ENCODE data around the gene RAB5B.

The RAB5B gene

DNA sequence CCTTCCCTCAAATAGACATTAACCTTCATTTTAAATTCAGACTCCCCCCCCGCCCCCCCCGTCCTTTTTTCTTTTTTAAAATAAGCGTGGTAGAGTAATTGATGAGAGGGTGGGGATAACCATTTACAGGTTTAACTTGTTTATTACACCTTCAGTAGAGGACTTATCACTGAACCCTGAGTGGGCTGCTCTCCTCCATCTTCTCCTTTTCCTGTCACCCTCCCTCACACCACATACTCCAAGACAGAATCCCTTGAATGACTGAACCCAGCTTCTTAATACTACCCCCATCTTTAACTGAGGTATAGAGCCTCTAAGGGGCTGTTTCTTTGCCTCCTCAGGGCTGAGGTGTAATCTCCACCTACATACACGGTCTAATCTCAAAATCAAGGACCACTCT lies 43.3 kb downstream of the RAB5B start:
- TF ChIP-seq, protein P1, sequence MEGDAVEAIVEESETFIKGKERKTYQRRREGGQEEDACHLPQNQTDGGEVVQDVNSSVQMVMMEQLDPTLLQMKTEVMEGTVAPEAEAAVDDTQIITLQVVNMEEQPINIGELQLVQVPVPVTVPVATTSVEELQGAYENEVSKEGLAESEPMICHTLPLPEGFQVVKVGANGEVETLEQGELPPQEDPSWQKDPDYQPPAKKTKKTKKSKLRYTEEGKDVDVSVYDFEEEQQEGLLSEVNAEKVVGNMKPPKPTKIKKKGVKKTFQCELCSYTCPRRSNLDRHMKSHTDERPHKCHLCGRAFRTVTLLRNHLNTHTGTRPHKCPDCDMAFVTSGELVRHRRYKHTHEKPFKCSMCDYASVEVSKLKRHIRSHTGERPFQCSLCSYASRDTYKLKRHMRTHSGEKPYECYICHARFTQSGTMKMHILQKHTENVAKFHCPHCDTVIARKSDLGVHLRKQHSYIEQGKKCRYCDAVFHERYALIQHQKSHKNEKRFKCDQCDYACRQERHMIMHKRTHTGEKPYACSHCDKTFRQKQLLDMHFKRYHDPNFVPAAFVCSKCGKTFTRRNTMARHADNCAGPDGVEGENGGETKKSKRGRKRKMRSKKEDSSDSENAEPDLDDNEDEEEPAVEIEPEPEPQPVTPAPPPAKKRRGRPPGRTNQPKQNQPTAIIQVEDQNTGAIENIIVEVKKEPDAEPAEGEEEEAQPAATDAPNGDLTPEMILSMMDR (IDR thresholded peaks at IDR 0.05; ENCODE audit: low read length, missing control alignments): no peak
- DNase-seq (ENCODE audit: low read depth): no peak
- H3K4me3 ChIP-seq (replicated peaks; ENCODE audit: low read depth, low read length): no peak overlapping the region

DNA sequence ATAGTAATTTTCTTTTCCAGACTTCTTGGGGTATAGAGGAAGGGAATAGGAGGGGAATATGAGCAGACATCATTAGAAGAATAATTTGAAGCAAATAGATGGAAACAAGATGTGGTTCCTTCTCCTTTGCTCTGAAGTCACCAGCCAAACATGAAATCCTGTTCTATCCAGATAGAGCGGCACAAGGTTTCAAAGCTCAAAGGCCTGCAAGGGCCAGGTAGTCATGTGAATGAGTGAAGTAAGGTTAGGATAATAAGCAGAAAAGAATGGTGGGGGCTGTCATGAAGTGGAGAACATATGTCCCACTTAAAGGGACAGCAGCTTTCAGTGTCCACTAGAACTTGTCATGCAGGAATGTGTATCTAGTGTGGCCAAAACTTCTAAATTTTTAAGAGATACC lies 44.5 kb downstream of the RAB5B start:
- DNase-seq (ENCODE audit: low read depth): no peak
- H3K4me3 ChIP-seq (replicated peaks; ENCODE audit: low read depth, low read length): no peak overlapping the region
- TF ChIP-seq, protein P1 (IDR thresholded peaks at IDR 0.05; ENCODE audit: low read length, missing control alignments): no peak

DNA sequence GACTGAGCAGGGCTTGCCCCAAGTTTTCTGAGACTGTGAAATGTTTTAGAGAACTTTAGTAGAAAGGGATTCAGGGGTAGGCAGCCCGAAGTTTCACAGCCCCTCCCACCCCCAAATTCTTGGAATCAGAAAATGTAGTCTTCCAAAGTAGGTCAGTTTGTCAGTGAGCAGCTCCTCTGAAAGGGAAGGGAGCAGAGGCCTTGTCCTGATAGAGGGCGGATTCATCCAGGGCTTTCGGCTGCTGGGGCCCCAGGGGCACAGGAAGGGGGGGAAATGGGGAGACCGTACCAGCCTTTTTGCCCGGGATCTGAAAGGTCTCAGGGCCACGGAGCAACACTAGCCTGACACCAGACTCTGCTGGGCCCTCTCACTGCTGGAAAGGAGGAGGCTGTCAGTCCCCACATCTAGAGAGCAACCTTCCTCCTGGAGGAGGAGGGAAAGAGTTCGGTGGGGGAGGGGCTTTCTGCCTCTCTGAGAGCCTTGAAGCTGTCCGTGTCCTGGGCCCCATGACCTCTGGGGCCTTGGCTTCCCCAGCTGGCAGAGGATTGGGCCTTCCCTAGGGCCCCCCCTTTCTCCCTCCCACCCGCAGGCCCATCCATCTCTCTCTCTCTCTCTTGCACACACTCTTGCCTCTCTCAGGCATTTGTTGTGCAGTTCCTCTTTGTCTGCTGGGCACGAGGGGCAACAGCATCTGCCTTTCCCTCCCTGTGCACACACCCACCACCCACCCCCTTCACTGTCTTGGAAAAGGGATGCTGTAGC lies 46.7 kb downstream of the RAB5B start, which contains the start of gene IKZF4:
Gene IKZF4 (plus strand): TSS at position 621 of the 762 bp plus-strand sequence. CDS start 451 bp downstream, outside the sequence.
- DNase-seq (ENCODE audit: low read depth): peak; percentile 64
- peak within 1 kb of the TSS; percentile 36 for H3K4me3 ChIP-seq (replicated peaks; ENCODE audit: low read depth, low read length)
- TF ChIP-seq, protein P1 (IDR thresholded peaks at IDR 0.05; ENCODE audit: low read length, missing control alignments): no peak

DNA sequence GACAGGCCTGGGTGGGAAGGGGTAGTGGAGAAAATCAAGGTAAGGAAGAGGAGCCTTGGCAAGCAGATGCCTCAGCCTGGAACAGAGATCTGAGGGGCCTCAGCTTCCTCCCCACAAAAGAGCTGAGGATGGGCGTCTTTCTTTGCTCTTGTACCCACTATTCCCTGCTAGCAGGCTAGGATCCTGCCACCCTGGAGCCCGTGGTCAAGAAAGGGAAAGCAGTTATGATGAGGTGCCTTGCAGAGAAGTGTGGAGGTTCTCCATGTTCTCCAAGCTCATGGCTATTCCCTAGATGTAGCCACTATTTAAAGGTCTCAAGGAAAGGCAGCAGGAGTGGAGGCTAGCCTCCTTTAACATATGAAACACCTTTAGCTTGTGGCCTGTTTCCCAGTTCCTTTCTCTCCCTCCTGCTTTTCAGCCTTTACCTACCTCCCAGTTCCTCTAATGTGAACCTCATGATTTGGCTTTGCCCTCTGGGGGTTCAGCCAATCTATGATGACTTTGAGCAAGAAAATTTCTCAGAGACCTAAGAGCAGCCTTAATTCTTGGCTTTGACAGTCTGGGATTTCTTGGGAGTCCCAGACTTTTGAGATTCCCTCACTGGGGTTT lies 48.1 kb downstream of the RAB5B start:
- TF ChIP-seq, protein P1 (IDR thresholded peaks at IDR 0.05; ENCODE audit: low read length, missing control alignments): no peak
- no peak for DNase-seq (ENCODE audit: low read depth)
- H3K4me3 ChIP-seq (replicated peaks; ENCODE audit: low read depth, low read length): peak overlapping the region; percentile 36

DNA sequence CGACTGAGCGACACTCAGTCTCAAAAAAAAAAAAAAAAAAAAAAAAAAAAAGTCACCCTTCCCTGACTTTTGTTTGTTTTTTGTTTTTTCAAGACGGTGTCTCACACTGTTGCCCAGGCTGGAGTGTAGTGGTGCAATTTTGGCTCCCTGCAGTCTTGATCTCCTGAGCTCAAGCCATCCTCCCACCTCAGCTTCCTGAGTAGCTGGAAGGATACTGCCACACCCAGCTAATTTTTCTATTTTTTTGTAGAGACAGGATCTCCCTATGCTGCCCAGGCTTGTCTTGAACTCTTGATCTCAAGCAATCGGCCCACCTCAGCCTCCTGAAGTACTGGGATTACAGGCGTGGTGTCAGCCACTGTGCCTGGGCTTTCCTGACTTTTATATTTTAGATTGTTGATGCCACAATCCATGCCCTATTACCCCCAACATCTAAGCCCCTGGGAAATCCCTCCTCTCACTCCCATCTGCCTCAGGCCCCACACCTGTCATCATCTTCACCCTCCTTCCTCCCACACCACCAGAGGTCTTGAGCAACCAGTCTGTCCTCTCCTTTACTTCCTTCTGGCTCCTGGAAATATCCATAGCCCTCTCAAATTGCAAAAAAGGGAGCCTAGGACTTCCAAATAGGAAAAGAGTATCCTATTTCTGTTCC lies 54.8 kb downstream of the RAB5B start:
- TF ChIP-seq, protein P1 (IDR thresholded peaks at IDR 0.05; ENCODE audit: low read length, missing control alignments): no peak
- H3K4me3 ChIP-seq (replicated peaks; ENCODE audit: low read depth, low read length): no peak overlapping the region
- DNase-seq (ENCODE audit: low read depth): peak; percentile 48

DNA sequence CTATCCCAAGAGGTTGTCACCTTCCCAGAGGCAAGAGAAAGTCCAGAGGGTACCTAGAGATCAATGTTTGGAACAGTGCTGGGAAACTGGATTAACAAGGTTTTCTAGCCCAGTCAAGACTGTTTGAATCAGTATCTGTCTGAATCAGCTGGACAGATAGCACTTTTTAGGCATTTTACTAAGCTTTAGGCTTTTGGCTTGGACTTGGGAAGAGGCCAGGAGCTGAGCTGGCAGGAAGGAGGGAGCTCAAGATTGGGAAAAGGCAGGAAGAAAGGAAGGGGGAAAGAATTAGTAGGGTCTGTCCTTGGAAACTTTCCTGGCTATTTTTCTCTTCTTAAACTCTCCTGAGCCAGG lies 55.3 kb downstream of the RAB5B start:
- TF ChIP-seq, protein P1 (IDR thresholded peaks at IDR 0.05; ENCODE audit: low read length, missing control alignments): no peak
- DNase-seq (ENCODE audit: low read depth): peak; percentile 73
- H3K4me3 ChIP-seq (replicated peaks; ENCODE audit: low read depth, low read length): no peak overlapping the region
